Stomach (tissue), 4 donors: ENCODE results near the gene ZNF525.

Source experiments
- EP300 ChIP-seq: sonication (generic); formaldehyde crosslinking; IDR thresholded peaks from one replicate; pipeline ENCODE4 v1.6.1; 2017; ENCODE audit warnings: antibody characterized with exemption
- TF ChIP-seq, protein P1 (sequence below), 7 experiments: fragments of 450-650 bp in 4 of 7; fragments of 200-600 bp in 3 of 7; sonication (generic) in 3 of 7; IDR thresholded peaks; one replicate each; pipeline ENCODE4 v1.5.1; 2016 to 2019; ENCODE audit warnings: antibody characterized with exemption in 7 of 7, control low read depth in 2 of 7, mild to moderate bottlenecking in 1 of 7

- TF ChIP-seq, protein P1, sequence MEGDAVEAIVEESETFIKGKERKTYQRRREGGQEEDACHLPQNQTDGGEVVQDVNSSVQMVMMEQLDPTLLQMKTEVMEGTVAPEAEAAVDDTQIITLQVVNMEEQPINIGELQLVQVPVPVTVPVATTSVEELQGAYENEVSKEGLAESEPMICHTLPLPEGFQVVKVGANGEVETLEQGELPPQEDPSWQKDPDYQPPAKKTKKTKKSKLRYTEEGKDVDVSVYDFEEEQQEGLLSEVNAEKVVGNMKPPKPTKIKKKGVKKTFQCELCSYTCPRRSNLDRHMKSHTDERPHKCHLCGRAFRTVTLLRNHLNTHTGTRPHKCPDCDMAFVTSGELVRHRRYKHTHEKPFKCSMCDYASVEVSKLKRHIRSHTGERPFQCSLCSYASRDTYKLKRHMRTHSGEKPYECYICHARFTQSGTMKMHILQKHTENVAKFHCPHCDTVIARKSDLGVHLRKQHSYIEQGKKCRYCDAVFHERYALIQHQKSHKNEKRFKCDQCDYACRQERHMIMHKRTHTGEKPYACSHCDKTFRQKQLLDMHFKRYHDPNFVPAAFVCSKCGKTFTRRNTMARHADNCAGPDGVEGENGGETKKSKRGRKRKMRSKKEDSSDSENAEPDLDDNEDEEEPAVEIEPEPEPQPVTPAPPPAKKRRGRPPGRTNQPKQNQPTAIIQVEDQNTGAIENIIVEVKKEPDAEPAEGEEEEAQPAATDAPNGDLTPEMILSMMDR (IDR thresholded peaks at IDR 0.05): no peak
- TF ChIP-seq EP300: no peak
Measured at GRCh38 chr19:53432088-53432661, 66.7 kb downstream of the ZNF525 start.
